GM12878 (cell line): ENCODE results near the gene POLA2. TPM values are rescaled to one million over a fixed set of nuclear protein-coding genes. Genes with fewer than 3 reads are reported as not detected.
A peak's percentile ranks its signal among the peaks of the same experiment; 100 is the strongest.

ENCODE experiments used
- ATAC-seq: fragments of 200-7000 bp; cut with Tn5 transposase; 3 replicates; pipeline ENCODE4 v1.9.1; 2020; ENCODE audit warnings: mild to moderate bottlenecking, moderate library complexity
- BruUV-seq: library from RNA; stranded (reverse); fragments of 400-500 nt; replicated peaks from 2 replicates; lab custom pipeline; 2021; lab: Mats Ljungman, UMichigan
- CTCF ChIA-PET: fragments of 300-600 bp; sonication (Branson Sonifier 250); formaldehyde crosslinking; extraction: SDS; loops from one replicate; lab custom pipeline; 2021; ENCODE audit warnings: inconsistent platforms; lab: Yijun Ruan, JAX
- POLR2A ChIA-PET: fragments of 350-600 bp; formaldehyde crosslinking; extraction: SDS; loops from one replicate; lab custom pipeline; 2021; ENCODE audit warnings: inconsistent platforms; lab: Charles Lee
- RAD21 ChIA-PET: fragments of 300-600 bp; sonication (Branson Sonifier 250); formaldehyde crosslinking; loops from one replicate; lab custom pipeline; 2023; ENCODE audit warnings: antibody characterized with exemption; ENCODE audit not compliant: unreplicated experiment; lab: Charles Lee
- SMC1A ChIA-PET: fragments of 300-600 bp; sonication (Branson Sonifier 250); formaldehyde crosslinking; loops from one replicate; lab custom pipeline; 2023; ENCODE audit not compliant: unreplicated experiment, uncharacterized antibody; lab: Charles Lee
- DNase-seq: peaks from one replicate; pipeline ENCODE4 v3.0.0-alpha.2; 2011; ENCODE audit warnings: low read depth, low spot score
- FAIRE-seq: peaks from 3 replicates; lab custom pipeline; 2011; peaks lifted over from hg19 to GRCh38; lab: Jason Lieb, UNC
- H2AFZ ChIP-seq: 2 replicates; pipeline ENCODE4 v1.6.0; 2011; ENCODE audit warnings: low read depth, low read length, control low read depth; ENCODE audit not compliant: control insufficient read depth
- H3K27ac ChIP-seq: 2 replicates; pipeline ENCODE4 v1.5.1; 2011; ENCODE audit warnings: control low read depth; ENCODE audit not compliant: control insufficient read depth, insufficient read depth
- H3K27me3 ChIP-seq, 2 experiments: replicated peaks in 1 of 2; 2 replicates each; pipeline versions ENCODE4 v1.6.0 to v1.6.1; 2011; ENCODE audit warnings: low read length in 1 of 2; ENCODE audit not compliant: control insufficient read depth in 2 of 2, insufficient read depth in 2 of 2
- H3K36me3 ChIP-seq, 2 experiments: 2 replicates each; pipeline ENCODE4 v1.5.1; 2011; ENCODE audit warnings: low read length in 1 of 2; ENCODE audit not compliant: control insufficient read depth in 2 of 2, insufficient read depth in 2 of 2
- H3K4me1 ChIP-seq: 2 replicates; pipeline ENCODE4 v1.6.1; 2011; ENCODE audit warnings: mild to moderate bottlenecking, low read length, moderate library complexity, mixed read lengths; ENCODE audit not compliant: control insufficient read depth, insufficient read depth
- H3K4me2 ChIP-seq: 2 replicates; pipeline ENCODE4 v1.6.0; 2011; ENCODE audit warnings: control low read depth; ENCODE audit not compliant: control insufficient read depth, insufficient read depth
- H3K4me3 ChIP-seq: fragments of 200-600 bp; sonication (generic); 2 replicates; pipeline ENCODE4 v1.5.1; 2016
- H3K79me2 ChIP-seq: 2 replicates; pipeline ENCODE4 v1.6.0; 2011; ENCODE audit warnings: low read length; ENCODE audit not compliant: control insufficient read depth, insufficient read depth
- H3K9ac ChIP-seq: 2 replicates; pipeline ENCODE4 v1.8.0; 2011; ENCODE audit warnings: low read length, control low read depth, mixed read lengths; ENCODE audit not compliant: control insufficient read depth, insufficient read depth
- H3K9me3 ChIP-seq: replicated peaks from 3 replicates; pipeline ENCODE4 v1.5.1; 2011; ENCODE audit warnings: mild to moderate bottlenecking, low read length; ENCODE audit not compliant: control insufficient read depth, insufficient read depth
- H4K20me1 ChIP-seq: 2 replicates; pipeline ENCODE4 v1.6.0; 2011; ENCODE audit not compliant: control insufficient read depth, insufficient read depth
- CREB1 ChIP-seq: IDR thresholded peaks from 2 replicates; pipeline ENCODE4 v1.6.1; 2012; ENCODE audit warnings: low read depth, mild to moderate bottlenecking, inconsistent platforms
- EED ChIP-seq: sonication (generic); IDR thresholded peaks from 2 replicates; pipeline ENCODE4 v1.6.1; 2016; ENCODE audit warnings: antibody characterized with exemption, low read depth
- MTA2 ChIP-seq: fragments of 450-650 bp; IDR thresholded peaks from 2 replicates; pipeline ENCODE4 v1.6.1; 2016; ENCODE audit warnings: low read depth, mild to moderate bottlenecking, moderate library complexity
- MTA3 ChIP-seq: IDR thresholded peaks from 2 replicates; pipeline ENCODE4 v1.6.1; 2012; ENCODE audit warnings: low read length, inconsistent platforms, borderline replicate concordance
- NFXL1 ChIP-seq: fragments of 450-650 bp; IDR thresholded peaks from 2 replicates; pipeline ENCODE4 v1.6.1; 2017; ENCODE audit warnings: antibody characterized with exemption, mild to moderate bottlenecking, borderline replicate concordance
- NFYA ChIP-seq: IDR thresholded peaks from 2 replicates; pipeline ENCODE4 v1.6.1; 2011; ENCODE audit warnings: low read depth, mild to moderate bottlenecking, low read length, improper control_type of control experiment, borderline replicate concordance
- NR2C2 ChIP-seq: IDR thresholded peaks from 2 replicates; pipeline ENCODE4 v1.6.1; 2011; ENCODE audit warnings: borderline replicate concordance, low read depth; ENCODE audit not compliant: control insufficient read depth, insufficient read length
- POLR2A ChIP-seq: IDR thresholded peaks from 2 replicates; pipeline ENCODE4 v1.6.1; 2011; ENCODE audit warnings: low read depth, mild to moderate bottlenecking, low read length
- SIX5 ChIP-seq: IDR thresholded peaks from 2 replicates; pipeline ENCODE4 v1.6.1; 2011; ENCODE audit warnings: mild to moderate bottlenecking, low read depth, low read length, moderate library complexity; ENCODE audit not compliant: severe bottlenecking
- SMAD5 ChIP-seq: IDR thresholded peaks from 2 replicates; pipeline ENCODE4 v1.6.1; 2016; ENCODE audit warnings: antibody characterized with exemption, low read depth
- SRF ChIP-seq, 2 experiments: IDR thresholded peaks; 2 replicates each; pipeline ENCODE4 v1.6.1; 2011; ENCODE audit warnings: low read depth in 2 of 2, low read length in 2 of 2, mild to moderate bottlenecking in 1 of 2, moderate library complexity in 1 of 2
- STAT1 ChIP-seq: fragments of 450-650 bp; conservative IDR thresholded peaks from 2 replicates; pipeline ENCODE4 v1.6.1; 2014; ENCODE audit warnings: antibody characterized with exemption, mild to moderate bottlenecking
- USF2 ChIP-seq: IDR thresholded peaks from 2 replicates; pipeline ENCODE4 v1.6.1; 2011; ENCODE audit warnings: low read depth, low read length, improper control_type of control experiment, borderline replicate concordance
- YY1 ChIP-seq: IDR thresholded peaks from 2 replicates; pipeline ENCODE4 v1.6.1; 2011; ENCODE audit warnings: low read depth, mild to moderate bottlenecking, low read length
- ZNF217 ChIP-seq: fragments of 450-650 bp; IDR thresholded peaks from 2 replicates; pipeline ENCODE4 v1.6.1; 2017; ENCODE audit warnings: antibody characterized with exemption, mild to moderate bottlenecking
- ZNF384 ChIP-seq: IDR thresholded peaks from 2 replicates; pipeline ENCODE4 v1.6.1; 2012; ENCODE audit warnings: low read depth, mild to moderate bottlenecking, low read length, improper control_type of control experiment, borderline replicate concordance
- ZZZ3 ChIP-seq: IDR thresholded peaks from 2 replicates; pipeline ENCODE4 v1.6.1; 2011; ENCODE audit warnings: low read depth; ENCODE audit not compliant: control insufficient read depth, insufficient read length
- WGBS: methylation state at CpG from one replicate; pipeline ENCODE4 v1.1.6; 2016; ENCODE audit warnings: low lambda C conversion rate; ENCODE audit not compliant: insufficient replicate concordance, insufficient coverage; ENCODE audit errors: missing lambda C conversion rate; 5-methylcytosine and 5-hydroxymethylcytosine counted together
- in situ Hi-C: fragments of 300-500 bp; cut with MboI; formaldehyde crosslinking; loops from 9 replicates; pipeline ENCODE4 v1.14.3; 2018; ENCODE audit warnings: mixed read lengths
- intact Hi-C: fragments of 100-400 bp; cut with micrococcal nuclease; formaldehyde crosslinking; loops from one replicate; pipeline ENCODE4 v1.14.2; 2022; ENCODE audit not compliant: unreplicated experiment
- polyA plus RNA-seq, 11 experiments: library from polyadenylated mRNA; depleted of rRNA in 4 of 11; unstranded in 6 of 11; stranded (reverse) in 5 of 11; fragments of >200 nt; fragmentation: Nextera tagmentation in 4 of 11; fragmentation: Illumina TruSeq in 1 of 11; extraction: Ambion mirVana in 4 of 11; extraction: Trizol in 1 of 11; gene quantifications; 1 replicate in 1 of 11; 2 replicates in 10 of 11; pipeline versions ENCODE4 v1.2.1 to v1.2.3, GENCODE V29; 2011 to 2016; ENCODE audit warnings: inconsistent platforms in 2 of 11, missing spikeins in 2 of 11, low read depth in 1 of 11
- total RNA-seq, 4 experiments: library from RNA; depleted of rRNA in 3 of 4; stranded (reverse); fragments of >200 nt in 3 of 4; fragmentation: Illumina TruSeq in 1 of 4; extraction: Trizol in 1 of 4; gene quantifications; 2 replicates each; pipeline versions ENCODE4 v1.2.1 to v1.2.3, GENCODE V29; 2013 to 2021

The POLA2 gene
- total and polyA plus RNA-seq, 10 of the 15 experiments (the other 5 are each of a cell fraction or from before 2014, with no cell fraction given), result 4.2 to 121 (median 56.2) TPM

- no TSS peak for BruUV-seq
- no peak for DNase-seq
- TF ChIP-seq POLR2A, result peak; percentile 10; the same call in 1 of the 2 replicates
- TF ChIP-seq ZNF217, result no peak
- TF ChIP-seq, all 136 proteins: peak for 1
- 0 out of 2 replicates have a peak, but pooled peaks cover 3% of the 10 kb centered on the region for H3K4me1 ChIP-seq
- ChIA-PET SMC1A (interaction anchor here (11.6 kb wide), 1 partner anchor 32 kb away, joined by 180 read pairs; no protein-coding TSS in a partner anchor), POLR2A (no interaction called here), RAD21 (interaction anchor here (7.9 kb wide), 1 partner anchor 33 kb away, joined by 254 read pairs; no protein-coding TSS in a partner anchor), CTCF (interaction anchor here (1.7 to 15.4 kb wide), 2 partner anchors 22 to 105 kb away, joined by 3 to 261 read pairs; partner anchors contain the start of gene DPF2)
- intact Hi-C loops (no loop called here), in situ Hi-C loops (no loop called here)
- peaks cover 0 to 5% of the 10 kb centered on the region in 2 experiments; a peak in 1 of 4 replicates for H3K36me3 ChIP-seq
- H3K4me2 ChIP-seq, result no peak overlapping the region
- H3K9ac ChIP-seq, result no peak overlapping the region
- no peaks in the 10 kb centered on the region for H3K79me2 ChIP-seq
- WGBS, result 75% methylated on average over 10 of the region's 10 CpGs
- no peak overlapping the region for H2AFZ ChIP-seq
- peaks cover 0 to 1% of the 10 kb centered on the region in 2 experiments; a peak in 2 of 4 replicates for H3K27me3 ChIP-seq
- H3K9me3 ChIP-seq, result no peaks in the 10 kb centered on the region
- H3K4me3 ChIP-seq, result no peak overlapping the region
- FAIRE-seq (no peak), ATAC-seq (no peak)
- H4K20me1 ChIP-seq, result no peaks in the 10 kb centered on the region
- no peak overlapping the region for H3K27ac ChIP-seq
These were observed 48.5 kb downstream of the POLA2 start for GRCh38 chr11:65310215-65310614.

- DNase-seq, result no peak
- POLR2A ChIA-PET, result no interaction called here
- TF ChIP-seq NR2C2 (no peak), CREB1 (no peak), SMAD5 (no peak), MTA3 (no peak), MTA2 (no peak), SRF (IDR thresholded peaks at IDR 0.05; ENCODE audit: low read depth in 2 of 2, low read length in 2 of 2) (no peak), EED (no peak), STAT1 (no peak), USF2 (no peak), POLR2A (no peak), ZZZ3 (no peak), ZNF384 (no peak), SIX5 (no peak), YY1 (no peak), NFYA (no peak), NFXL1 (no peak)
These were observed 49.0 kb downstream of the POLA2 start for GRCh38 chr11:65310736-65311135.

More at GRCh38 chr11:65310736-65311135, 49.0 kb downstream of the POLA2 start:
- CTCF ChIA-PET, result interaction anchor here (0.8 to 15.4 kb wide), 3 partner anchors 22 to 106 kb away, joined by 3 to 261 read pairs (median 4); partner anchors contain the start of gene DPF2
- Histone ChIP-seq H3K4me1 (0 out of 2 replicates have a peak, but pooled peaks cover 3% of the 10 kb centered on the region), H3K9ac (no peak overlapping the region), H3K27ac (no peak overlapping the region), H2AFZ (no peak overlapping the region), H3K4me2 (no peak overlapping the region), H3K79me2 (no peaks in the 10 kb centered on the region), H3K27me3 (peaks cover 0 to 1% of the 10 kb centered on the region in 2 experiments; a peak in 2 of 4 replicates), H3K9me3 (no peaks in the 10 kb centered on the region), H4K20me1 (no peaks in the 10 kb centered on the region), H3K4me3 (no peak overlapping the region), H3K36me3 (no peaks in the 10 kb centered on the region)
- ATAC-seq (no peak), FAIRE-seq (no peak)
- RAD21 ChIA-PET, result interaction anchor here (1.4 to 7.9 kb wide), 2 partner anchors 19 to 34 kb away, joined by 3 to 254 read pairs; no protein-coding TSS in a partner anchor
- WGBS, result 77% methylated on average over 5 of the region's 6 CpGs
- intact Hi-C loops (no loop called here), in situ Hi-C loops (no loop called here)
- no TSS peak for BruUV-seq
- SMC1A ChIA-PET, result interaction anchor here (11.6 kb wide), 1 partner anchor 33 kb away, joined by 180 read pairs; no protein-coding TSS in a partner anchor
